GM18909 (cell line): ENCODE measurements around the gene CYTH1.

Experiments used
- ATAC-seq: cut with Tn5 transposase; IDR thresholded peaks from one replicate; pipeline ENCODE4 v1.9.1; 2021; ENCODE audit warnings: mild to moderate bottlenecking; ENCODE audit not compliant: unreplicated experiment, poor library complexity

The CYTH1 gene

GRCh38 chr17:78806451-78806850 is 24.4 kb upstream of the CYTH1 start:
- no peak for ATAC-seq

- ATAC-seq = no peak
Observed at GRCh38 chr17:78805301-78805700, 23.2 kb upstream of the CYTH1 start.

- ATAC-seq = no peak
Observed at GRCh38 chr17:78804777-78805176, 22.7 kb upstream of the CYTH1 start.

GRCh38 chr17:78803186-78803845 is 21.2 kb upstream of the CYTH1 start:
- ATAC-seq = no peak

- ATAC-seq = no peak
Observed at GRCh38 chr17:78802459-78802858, 20.4 kb upstream of the CYTH1 start.

GRCh38 chr17:78802008-78802407 is 19.9 kb upstream of the CYTH1 start:
- ATAC-seq = no peak

- ATAC-seq = no peak
Observed at GRCh38 chr17:78800132-78800931, 18.3 kb upstream of the CYTH1 start.

GRCh38 chr17:78798695-78799559 is 16.9 kb upstream of the CYTH1 start:
- no peak for ATAC-seq

GRCh38 chr17:78797691-78798585 is 15.9 kb upstream of the CYTH1 start:
- no peak for ATAC-seq

GRCh38 chr17:78797213-78797612 is 15.1 kb upstream of the CYTH1 start:
- ATAC-seq = no peak

GRCh38 chr17:78796517-78796900 is 14.4 kb upstream of the CYTH1 start:
- ATAC-seq = no peak

- ATAC-seq = no peak
Observed at GRCh38 chr17:78795861-78796516, 13.9 kb upstream of the CYTH1 start.

GRCh38 chr17:78794864-78795640 is 13.0 kb upstream of the CYTH1 start:
- ATAC-seq = no peak

GRCh38 chr17:78794399-78794798 is 12.3 kb upstream of the CYTH1 start:
- no peak for ATAC-seq

GRCh38 chr17:78793968-78794367 is 11.9 kb upstream of the CYTH1 start:
- no peak for ATAC-seq

- ATAC-seq = no peak
Observed at GRCh38 chr17:78793415-78793814, 11.3 kb upstream of the CYTH1 start.

- no peak for ATAC-seq
Observed at GRCh38 chr17:78791840-78792709, 10.0 kb upstream of the CYTH1 start.

- ATAC-seq = no peak
Observed at GRCh38 chr17:78790552-78790951, 8.5 kb upstream of the CYTH1 start.
